NCI-H1694 treated with DMSO at 0.1 percent for 48 hours (cell line): ENCODE data around the gene ITGA6.

ENCODE experiments used
- DNase-seq: peaks from one replicate; lab custom pipeline; 2025; lab: John Stamatoyannopoulos, UW

The ITGA6 gene

DNA sequence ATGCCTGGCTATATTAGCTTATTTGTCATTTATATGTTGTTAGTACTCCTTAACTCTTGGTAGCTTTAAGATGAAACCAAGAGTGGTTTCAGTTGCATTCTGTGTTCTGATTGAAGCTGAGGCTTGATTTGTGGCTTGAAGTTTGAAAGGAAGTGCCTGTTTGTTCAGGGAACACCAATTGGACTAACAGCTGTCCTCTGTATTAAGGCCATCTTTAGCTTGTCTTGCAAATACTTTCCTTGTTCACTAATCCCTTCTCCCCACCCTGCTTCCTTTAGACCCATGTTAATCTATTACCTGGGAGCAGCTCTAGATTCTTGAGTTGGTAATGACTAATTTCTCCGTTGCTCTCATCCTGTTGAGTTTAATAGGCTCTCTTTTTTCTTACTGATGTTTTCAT is 13.4 kb downstream of the ITGA6 start:
- DNase-seq = no peak

DNA sequence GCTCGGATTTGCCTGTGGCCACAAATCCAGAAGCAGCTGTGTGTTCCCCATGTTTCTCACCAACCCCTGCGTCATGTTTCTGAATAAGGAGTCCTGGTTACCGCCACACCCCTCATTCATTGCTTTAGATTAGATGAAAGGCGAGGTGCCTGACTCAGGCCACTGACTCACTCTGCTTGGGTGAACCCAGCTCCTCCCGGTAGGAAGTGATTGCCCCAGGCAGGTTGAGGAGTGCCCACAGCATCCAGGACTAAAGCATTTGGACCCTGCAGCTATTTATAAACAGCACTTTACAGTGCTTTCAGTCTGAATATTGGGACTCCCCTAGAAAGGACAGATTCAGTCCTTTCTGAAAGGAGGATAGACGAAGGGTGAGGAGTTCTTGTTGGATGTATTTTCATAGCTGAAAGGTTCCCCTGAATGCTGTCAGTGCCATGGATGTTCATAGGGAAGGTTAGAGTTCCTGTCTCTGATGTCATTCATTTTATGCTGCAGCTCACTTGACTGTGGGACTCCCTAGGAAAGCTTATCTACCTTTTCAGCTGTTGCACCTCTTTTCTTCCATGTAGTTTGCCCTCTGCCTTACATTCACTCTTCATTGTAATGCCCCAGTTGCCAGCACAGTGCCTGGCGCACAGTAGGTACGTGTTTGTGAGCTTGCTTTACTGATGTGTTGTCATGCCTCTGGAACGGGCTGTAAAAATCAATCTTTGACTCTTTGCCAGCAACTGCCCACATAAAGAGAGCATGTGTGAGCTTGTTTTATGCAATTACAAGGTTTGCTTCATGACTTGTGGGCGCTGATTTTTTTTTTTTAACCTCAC is 14.9 kb downstream of the ITGA6 start:
- DNase-seq = no peak

DNA sequence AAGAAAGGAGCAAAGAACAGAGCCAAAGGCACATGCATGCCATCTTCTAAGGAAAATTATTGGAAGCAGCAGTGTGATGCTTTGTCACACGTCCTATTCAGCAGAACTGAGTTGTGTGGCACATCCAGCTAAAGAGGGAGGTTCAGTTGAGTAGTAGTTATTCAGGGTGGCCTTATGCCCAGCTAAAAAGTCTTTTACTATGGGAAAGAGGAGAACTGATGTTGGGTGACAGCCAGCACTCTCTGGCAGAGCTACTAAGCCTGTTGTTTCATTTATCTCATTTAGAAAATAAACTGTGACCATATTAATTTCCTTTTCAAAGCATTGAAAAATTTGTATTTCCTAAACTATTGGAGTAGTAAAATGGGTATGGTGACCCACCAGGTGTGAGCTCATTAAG is 18.5 kb downstream of the ITGA6 start:
- peak; percentile 20 for DNase-seq

DNA sequence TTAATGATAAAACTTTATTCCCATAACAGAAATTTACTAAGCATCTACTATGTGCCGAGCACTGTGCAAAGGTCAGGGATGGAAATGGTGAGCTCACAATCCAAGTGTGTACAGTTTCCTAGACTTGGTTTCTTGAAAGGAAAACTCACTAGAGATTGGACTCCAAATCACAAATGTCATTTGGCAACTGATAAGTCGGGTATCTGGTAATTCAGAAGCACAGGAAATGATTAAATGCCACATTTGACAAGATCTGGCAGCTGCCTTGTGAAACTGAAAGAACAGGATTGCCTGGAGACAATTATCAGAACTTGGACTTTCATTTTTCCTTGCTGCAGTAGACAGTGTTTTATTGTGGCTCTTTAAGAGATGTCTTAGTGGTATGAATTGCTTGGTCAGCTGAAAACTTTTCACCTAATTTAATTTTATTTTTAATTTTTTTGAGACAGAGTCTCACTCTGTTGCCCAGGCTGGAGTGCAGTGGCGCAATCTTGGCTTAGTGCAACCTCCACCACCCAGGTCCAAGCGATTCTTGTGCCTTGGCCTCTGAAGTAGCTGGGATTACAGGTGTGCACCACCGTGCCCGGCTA is 19.2 kb downstream of the ITGA6 start:
- no peak for DNase-seq

DNA sequence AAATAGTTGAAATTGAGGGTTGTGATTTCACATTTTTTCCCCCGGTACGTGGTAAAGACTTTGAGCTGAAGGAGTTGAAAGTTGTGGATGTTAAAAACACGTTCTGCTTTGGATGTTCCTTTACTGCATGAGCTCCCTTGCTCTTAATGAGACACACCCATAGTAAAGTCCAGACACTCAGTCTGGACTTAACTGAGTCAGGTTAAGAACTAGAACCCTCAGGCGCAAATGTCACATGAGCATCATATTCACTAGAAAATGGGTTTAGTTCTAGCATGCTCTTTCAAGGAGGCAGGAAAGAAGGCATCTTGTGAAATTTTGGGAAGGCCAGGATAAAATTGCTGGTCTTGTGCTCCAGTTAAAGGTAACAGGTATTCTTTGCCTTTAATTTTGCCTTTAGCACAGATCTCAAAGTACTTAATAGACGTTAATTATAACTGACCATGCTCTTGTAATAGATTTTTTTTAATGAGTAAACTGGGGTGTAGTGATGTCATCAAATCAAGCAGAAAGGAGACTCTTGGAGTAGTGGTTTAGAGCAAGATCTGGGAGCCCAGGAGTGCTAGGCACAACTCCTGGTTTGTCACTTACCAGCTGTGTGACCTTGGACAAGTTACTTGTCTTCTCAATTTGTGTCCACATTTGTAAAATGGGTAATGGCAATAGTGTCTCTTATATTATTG is 20.6 kb downstream of the ITGA6 start:
- DNase-seq = no peak

DNA sequence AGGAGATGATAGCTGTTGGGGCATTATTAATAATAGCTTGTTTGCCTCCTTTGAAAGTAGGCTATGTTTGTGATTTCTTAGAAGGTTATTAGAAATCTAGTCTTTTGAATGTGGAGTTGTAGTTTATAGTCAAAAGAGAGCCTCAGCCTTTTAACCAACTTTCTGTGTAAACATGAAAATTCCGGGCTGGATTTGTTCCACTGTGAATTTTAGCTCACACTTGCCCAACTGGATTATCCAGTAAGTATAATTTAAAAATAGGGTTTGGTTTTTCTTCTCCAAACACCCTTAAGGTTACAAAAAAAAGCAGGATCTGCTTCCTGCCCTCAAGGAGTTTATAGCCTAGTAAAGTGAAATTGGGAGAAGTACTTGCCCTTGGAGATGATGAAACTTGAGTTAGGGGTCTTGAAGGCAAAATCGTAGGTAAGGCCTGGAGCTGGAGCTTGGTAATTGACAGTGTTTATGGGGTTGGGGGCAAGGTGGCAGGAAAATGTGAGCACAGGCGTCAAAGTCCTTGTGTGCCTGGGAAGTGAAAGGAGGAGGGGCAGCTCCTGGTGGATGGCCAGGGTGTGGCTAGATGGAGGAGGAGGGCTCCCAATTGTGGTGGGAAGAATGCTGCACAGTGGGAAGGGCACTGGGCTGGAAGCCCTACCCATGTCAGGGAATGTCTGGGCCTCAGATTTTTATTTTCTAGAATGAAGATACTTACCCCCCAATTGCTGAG is 21.3 kb downstream of the ITGA6 start:
- DNase-seq = no peak

DNA sequence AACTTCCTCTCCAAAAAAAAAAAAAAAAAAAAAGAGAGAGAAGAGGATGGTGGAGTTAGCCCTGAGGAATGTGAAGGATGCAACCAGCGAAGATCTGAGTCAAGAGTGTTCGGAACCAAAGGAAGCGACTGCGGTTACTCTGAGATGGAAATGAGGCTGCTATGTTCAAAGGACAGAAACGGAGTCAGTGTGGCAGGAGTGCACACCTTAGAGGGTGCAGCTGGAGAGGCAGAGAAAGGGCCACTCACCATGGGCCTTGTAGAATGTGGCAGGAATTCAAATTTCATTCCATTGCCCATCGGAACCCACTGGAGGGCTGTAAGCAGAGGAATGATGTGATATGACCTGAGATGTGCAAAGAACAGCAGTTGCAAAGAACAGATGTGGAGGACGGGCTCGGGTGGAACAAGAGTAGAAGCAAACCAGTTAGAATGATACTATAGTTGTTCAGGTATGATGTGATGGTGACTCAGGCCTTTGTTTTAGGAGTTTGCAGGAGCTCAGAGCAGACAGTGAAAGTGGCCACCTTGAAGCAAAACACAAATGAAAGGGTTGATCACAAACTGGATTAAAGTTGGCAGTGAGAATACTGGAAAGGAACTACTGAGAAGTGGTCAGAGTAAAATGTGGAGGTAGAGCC is 22.6 kb downstream of the ITGA6 start:
- DNase-seq = no peak

DNA sequence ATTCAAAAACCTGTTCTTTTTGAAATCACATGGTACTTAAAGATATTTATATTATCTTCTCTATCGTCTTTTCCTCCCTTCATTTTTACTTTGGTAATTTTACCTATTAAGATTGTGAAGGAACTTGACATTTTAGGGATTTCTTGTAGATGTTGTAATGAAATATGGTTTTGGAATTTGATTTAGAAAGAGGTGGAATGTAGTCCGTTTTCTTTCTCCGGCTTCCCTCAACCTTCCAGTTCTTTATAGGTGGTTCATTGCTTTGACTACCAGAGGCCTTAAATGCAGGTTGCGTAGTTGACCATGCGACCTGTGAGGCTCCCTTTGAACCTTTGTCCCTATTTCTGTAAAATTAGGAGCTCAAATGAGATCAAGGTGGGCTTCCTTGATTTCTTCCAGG is 24.5 kb downstream of the ITGA6 start:
- no peak for DNase-seq

DNA sequence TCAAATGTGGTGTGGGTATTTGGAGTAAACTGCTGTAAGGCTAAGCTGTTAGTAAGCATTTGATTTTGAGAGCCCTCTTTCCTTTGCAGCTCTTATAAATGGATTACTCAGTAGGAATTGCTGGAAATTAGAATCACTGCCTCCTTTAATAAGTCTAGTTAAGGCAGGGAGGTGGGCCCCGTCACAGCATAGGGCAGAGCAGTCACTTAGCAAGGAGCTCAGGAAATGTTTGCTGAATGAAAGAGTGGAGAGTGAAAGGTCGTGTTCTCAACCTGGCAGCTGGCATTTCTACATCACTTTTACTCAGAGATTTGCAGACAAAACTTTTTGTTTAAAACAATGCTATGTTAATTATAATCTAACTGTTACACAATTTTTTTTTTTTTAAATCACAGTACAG is 25.5 kb downstream of the ITGA6 start:
- DNase-seq = no peak

DNA sequence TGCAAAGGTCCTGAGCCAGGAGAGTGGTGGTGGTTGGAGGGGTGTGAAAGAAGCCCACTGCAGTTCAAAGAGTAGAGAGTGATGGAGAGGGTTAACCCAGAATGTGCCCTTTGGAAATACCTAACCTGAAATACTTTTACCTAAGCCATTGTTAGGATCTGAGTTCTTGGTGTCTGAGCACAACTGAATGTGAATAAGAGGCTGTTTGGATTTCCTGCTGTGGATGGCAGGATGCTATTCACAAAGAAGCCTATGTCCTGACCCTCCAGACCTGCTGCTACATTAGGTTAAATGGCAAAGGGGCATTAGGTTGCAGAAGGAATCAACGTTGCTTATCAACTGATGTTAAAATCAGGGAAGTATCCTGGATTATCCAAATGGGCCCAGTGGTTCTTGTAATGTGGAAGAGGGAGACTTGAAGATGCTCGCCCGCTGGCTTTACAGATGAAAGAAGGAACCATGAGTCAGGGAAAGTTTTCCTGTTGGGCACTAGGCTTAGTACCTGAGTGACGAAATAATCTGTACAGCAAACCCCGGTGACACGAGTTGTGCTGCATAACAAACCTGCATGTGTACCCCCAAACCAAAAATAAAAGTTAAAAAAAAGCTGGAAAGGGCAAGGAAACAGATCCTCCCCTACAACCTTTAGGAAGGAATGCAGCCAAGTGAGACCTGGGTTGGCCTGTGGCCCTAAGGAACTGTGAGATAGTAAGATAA is 27.2 kb downstream of the ITGA6 start:
- no peak for DNase-seq

DNA sequence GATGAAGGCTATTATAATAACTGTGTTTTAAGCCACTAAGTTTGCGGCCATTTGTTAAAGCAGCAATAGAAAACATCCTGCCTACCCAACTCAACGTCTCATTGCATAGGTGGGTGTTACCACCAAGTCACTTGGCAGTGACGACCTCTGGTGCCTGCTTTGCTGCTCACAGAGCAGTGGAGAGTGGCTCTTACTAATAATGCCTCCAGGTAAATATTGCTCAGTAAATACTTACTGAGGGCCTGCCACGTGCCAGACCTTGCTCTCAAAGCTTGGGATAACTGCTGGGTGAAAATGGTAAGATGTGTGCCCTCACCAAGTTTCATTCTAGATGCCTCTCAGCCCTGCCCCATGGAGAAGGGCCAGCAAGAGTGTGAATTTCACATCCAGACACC is 27.7 kb downstream of the ITGA6 start:
- no peak for DNase-seq

DNA sequence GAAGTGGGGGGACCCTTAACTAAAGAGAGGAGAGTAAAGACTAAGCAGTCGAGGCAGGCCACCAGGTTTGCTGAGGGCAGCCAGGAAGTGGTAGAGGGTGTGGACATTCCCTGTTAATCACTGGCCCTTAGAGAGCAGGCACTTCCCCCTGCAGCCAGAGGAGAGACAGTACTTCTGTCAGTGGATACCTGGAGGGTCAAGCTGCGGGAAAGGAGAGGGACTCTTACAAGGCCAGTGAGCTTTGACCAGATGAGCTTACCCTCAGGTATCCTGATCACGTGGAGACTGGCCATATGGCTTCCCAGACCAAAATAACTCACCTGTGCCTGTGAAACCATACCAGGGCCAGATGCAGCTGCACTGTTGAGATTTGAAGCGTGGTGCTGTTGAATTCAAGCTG is 28.6 kb downstream of the ITGA6 start:
- DNase-seq = no peak

DNA sequence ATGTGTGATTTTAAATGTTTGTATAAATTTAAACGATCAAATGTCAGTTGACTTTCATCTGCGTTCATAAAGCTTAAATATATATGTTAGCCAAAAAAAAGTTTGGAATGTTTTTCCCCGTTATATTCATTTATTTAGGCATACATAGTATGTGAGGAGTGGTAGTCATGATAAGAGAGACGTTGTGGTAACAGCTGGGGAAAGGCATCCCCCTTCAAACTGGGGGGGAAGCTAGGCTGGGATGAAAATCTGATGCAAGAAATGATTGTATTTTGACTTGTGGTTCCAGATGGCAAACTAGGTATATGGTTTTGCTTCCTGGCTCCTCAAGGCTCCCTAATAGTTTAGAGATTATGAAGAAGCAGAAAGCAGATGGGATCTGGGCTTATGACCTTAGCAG is 30.1 kb downstream of the ITGA6 start:
- no peak for DNase-seq

DNA sequence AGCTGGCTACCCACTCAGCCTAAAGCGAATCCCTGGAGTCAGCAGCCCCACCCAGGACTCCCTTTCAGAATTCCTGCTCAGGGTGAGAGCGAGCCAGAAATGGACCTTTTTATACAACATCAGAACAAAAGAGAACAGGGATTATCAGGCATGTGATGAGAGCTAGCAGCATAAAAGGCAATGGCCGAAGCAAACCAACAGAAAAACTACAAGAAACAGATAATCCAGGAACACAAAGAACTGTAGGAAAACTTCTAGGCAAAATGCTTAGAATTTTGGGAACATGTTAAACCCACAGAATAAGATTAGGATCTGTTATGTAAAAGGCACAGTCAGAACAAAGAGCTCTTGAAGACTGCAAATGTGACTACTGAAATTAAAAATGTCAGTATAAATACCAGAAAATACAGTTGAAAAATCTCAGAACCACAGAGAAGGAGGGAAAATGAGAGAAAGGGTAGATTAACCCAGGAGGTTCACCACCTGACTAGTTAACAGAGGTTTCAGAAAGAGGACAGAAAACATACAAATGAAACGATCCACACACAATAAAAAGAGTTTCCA is 31.3 kb downstream of the ITGA6 start:
- no peak for DNase-seq

DNA sequence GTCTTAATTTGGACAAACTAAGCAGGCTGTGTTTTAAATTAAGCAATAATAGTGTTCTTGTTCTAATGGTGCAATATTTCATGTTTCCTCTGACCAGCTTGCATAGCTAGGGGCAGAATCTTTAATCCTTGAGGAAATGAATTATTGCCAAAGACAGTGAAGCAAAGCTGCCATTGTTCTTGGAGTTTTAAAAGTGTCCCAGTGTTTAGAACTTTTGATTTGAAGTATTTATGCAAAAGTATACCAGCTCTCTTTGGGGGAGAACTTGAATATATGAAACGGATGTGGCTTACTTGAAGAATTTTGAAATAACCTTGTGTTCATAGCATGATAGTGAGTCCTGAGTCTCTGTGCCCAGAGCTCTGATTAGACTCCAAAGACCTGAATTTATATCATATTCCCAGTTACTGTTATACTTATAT is 33.4 kb downstream of the ITGA6 start:
- DNase-seq = no peak

DNA sequence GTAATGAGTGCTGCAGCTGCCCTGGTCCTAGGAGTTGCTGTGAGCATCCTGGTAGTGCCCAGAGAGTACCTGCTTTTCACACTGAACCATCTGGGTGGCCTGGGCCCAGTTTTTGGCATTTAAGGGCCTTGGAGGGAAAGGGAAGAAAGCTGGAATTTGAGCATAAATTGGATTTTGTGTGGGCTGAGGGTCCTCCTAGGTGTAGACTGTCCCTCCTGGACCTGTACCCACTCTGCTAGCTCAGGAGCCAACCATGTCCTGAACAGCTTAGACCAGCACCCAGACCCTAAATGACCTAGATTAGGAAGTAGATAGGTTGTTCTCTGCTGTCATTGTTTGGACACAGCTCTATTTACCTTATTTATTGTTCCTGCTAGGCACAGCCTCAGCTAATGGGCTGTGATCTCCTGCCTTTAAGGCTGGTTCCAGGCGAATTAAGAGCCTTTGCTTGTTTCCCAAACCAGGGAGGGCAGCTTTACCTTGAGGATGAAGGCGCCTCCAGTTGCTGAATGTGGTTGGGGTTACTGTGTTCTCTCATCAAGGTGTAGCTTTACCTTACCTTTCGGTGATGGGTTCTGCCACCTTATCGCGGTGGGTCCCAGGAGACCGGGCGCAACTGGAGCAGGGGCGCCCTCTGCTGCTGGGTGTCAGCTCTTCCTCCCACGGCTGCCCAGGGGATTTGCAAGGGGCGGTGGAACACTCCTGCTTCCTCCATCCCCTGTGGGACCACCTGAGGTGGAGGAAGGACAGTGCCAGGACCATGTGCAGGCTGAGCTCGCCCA is 34.4 kb downstream of the ITGA6 start:
- DNase-seq = peak; percentile 36

DNA sequence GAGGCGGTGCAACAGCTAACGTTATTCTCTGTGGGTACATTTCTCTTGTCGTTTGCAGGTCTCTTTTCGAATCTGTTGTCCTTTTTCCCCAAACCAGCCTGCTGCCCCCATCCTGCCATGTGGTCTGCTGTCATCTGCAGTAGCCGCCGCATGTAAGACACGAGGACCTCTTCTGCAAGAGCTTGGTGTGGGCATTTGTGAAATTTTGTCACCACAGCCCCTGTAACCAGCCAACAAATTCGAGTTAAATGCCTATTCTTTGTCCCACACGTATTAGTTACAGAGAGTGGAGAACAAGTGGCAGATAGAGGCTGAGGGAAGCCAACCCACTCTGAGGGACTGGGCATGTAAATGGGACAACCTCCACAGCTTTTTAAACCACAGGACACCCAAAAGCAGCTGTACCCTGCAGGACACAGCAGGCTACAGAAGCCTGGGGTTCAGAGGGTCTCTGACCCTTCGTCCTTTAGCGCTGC is 35.0 kb downstream of the ITGA6 start:
- no peak for DNase-seq

DNA sequence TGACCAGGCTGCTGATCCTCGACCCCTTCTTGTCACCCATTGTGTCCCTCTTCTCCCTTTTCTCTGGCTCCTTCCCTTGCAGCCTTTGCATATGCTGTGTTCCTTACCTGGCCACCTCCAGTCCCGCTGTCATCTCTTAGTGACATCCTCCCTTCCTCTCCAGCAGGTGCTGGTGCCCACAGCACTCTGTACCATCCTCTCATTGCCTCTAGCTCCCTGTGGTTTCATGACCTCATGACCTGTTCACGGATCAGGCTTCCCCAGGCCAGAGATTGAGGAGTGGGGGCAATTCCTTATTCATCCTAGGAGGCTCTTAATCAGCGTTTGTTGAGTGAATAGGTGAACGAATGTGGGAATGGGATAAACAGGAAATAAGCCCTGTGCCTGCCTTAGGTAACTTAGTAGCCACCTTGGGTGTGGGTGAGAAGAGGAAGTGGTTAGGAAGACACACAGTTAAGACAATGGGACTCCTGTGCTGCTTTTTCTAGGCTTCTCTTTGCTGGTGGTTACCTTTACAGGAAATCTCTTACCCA is 35.5 kb downstream of the ITGA6 start:
- no peak for DNase-seq

DNA sequence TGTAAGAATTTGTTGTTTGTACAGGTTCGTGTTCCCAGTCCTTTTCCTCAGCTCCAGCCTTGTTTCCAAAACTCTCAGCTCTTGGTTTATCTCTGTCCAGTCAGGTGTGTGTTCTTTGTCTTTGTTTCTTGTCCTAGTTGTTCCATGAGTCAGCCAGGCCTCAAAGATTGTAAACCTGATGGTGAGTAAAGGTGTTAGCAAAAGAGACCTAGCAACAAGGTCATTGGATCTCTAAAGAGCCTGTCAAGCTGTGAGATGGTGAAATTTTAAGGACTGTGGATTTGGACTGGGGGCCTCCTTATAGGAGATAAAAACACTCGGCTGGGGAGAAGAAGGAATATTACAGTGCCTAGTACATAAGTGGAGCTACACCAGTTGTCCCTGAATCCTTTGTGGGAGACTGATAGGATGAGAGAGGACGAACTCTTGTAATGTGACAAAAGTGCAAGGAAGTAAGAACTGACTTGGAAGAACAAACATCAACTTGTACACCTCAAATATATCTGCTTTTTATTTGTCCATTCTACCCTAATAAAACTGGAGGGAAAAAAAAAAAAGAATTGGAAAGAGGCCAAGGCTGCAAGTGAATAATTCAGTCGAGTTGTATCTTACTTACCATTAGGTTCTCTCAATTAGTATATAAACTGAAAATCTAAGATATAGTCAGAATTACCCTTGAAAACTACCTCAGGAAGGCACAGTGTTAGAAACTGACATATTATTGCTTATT is 37.2 kb downstream of the ITGA6 start:
- DNase-seq = no peak
